SK-N-SH treated with all-trans-retinoic acid at 6 μM for 48 hours (cell line): ENCODE measurements around the gene TIAM1.

Experiments
- ATAC-seq: fragments of 200-7000 bp; cut with Tn5 transposase; 3 replicates; pipeline ENCODE4 v1.9.1; 2020; ENCODE audit warnings: mild to moderate bottlenecking, moderate library complexity
- ARNTL ChIP-seq: fragments of 450-650 bp; formaldehyde crosslinking; IDR thresholded peaks from 2 replicates; pipeline ENCODE4 v1.5.0; 2020; ENCODE audit warnings: low read depth, mild to moderate bottlenecking, moderate library complexity, borderline replicate concordance
- BACH2 ChIP-seq: fragments of 250-450 bp; sonication (Bioruptor Pico); IDR thresholded peaks from 2 replicates; pipeline ENCODE4 v1.9.0; 2021; ENCODE audit warnings: mild to moderate bottlenecking, borderline replicate concordance
- CSDC2 ChIP-seq: fragments of 250-450 bp; sonication (Bioruptor Pico); IDR thresholded peaks from 2 replicates; pipeline ENCODE4 v1.5.0; 2020; ENCODE audit warnings: mild to moderate bottlenecking, moderate library complexity
- CSRNP3 ChIP-seq: fragments of 250-450 bp; sonication (Bioruptor Pico); IDR thresholded peaks from 2 replicates; pipeline ENCODE4 v1.5.1; 2021; ENCODE audit warnings: mild to moderate bottlenecking, moderate library complexity
- ESRRG ChIP-seq: fragments of 250-450 bp; sonication (Bioruptor Pico); IDR thresholded peaks from 2 replicates; pipeline ENCODE4 v1.6.1; 2021; ENCODE audit warnings: mild to moderate bottlenecking
- ISL1 ChIP-seq: fragments of 250-450 bp; sonication (Bioruptor Pico); IDR thresholded peaks from 2 replicates; pipeline ENCODE4 v2.1.2; 2022; ENCODE audit warnings: mild to moderate bottlenecking, moderate library complexity
- OSR1 ChIP-seq: fragments of 250-450 bp; sonication (Bioruptor Pico); IDR thresholded peaks from 2 replicates; pipeline ENCODE4 v1.8.0; 2022; ENCODE audit warnings: moderate library complexity, mild to moderate bottlenecking, inconsistent platforms
- POU6F1 ChIP-seq: fragments of 250-450 bp; sonication (Bioruptor Pico); IDR thresholded peaks from 2 replicates; pipeline ENCODE4 v1.8.0; 2021; ENCODE audit warnings: low read depth, mild to moderate bottlenecking, moderate library complexity, borderline replicate concordance
- PPARA ChIP-seq: fragments of 250-450 bp; sonication (Bioruptor Pico); IDR thresholded peaks from 2 replicates; pipeline ENCODE4 v1.5.0; 2020; ENCODE audit warnings: mild to moderate bottlenecking, borderline replicate concordance
- RARB ChIP-seq: fragments of 250-450 bp; sonication (Bioruptor Pico); IDR thresholded peaks from 2 replicates; pipeline ENCODE4 v1.8.0; 2021; ENCODE audit warnings: mild to moderate bottlenecking, moderate library complexity
- SNAI2 ChIP-seq: fragments of 250-450 bp; sonication (Bioruptor Pico); IDR thresholded peaks from 2 replicates; pipeline ENCODE4 v1.5.0; 2020; ENCODE audit warnings: mild to moderate bottlenecking, moderate library complexity
- TCF4 ChIP-seq: fragments of 250-450 bp; sonication (Bioruptor Pico); IDR thresholded peaks from 2 replicates; pipeline ENCODE4 v1.8.0; 2021; ENCODE audit warnings: mild to moderate bottlenecking, moderate library complexity, borderline replicate concordance
- TOX ChIP-seq: fragments of 250-450 bp; sonication (Bioruptor Pico); IDR thresholded peaks from 2 replicates; pipeline ENCODE4 v1.8.0; 2021; ENCODE audit warnings: mild to moderate bottlenecking, moderate library complexity, borderline replicate concordance
- ZC3H10 ChIP-seq: fragments of 250-450 bp; sonication (Bioruptor Pico); IDR thresholded peaks from 2 replicates; pipeline ENCODE4 v1.5.1; 2021; ENCODE audit warnings: mild to moderate bottlenecking, moderate library complexity
- ZFP3 ChIP-seq: fragments of 250-450 bp; sonication (Bioruptor Pico); IDR thresholded peaks from 2 replicates; pipeline ENCODE4 v1.5.0; 2020; ENCODE audit warnings: mild to moderate bottlenecking, moderate library complexity
- ZFP30 ChIP-seq: fragments of 450-650 bp; formaldehyde crosslinking; IDR thresholded peaks from 2 replicates; pipeline ENCODE4 v1.5.0; 2022; ENCODE audit warnings: mild to moderate bottlenecking, moderate library complexity
- ZNF565 ChIP-seq: fragments of 450-650 bp; formaldehyde crosslinking; conservative IDR thresholded peaks from 2 replicates; pipeline ENCODE4 v1.5.0; 2020; ENCODE audit warnings: low read depth, mild to moderate bottlenecking, moderate library complexity
- ZNF8 ChIP-seq: fragments of 450-650 bp; formaldehyde crosslinking; IDR thresholded peaks from 2 replicates; pipeline ENCODE4 v1.5.0; 2020; ENCODE audit warnings: mild to moderate bottlenecking, moderate library complexity
- TF ChIP-seq, protein P1 (sequence below): fragments of 250-450 bp; sonication (Bioruptor Pico); IDR thresholded peaks from 2 replicates; pipeline ENCODE4 v1.5.1; 2020; ENCODE audit warnings: low read depth, mild to moderate bottlenecking, moderate library complexity
- TF ChIP-seq, protein P2 (sequence below): fragments of 250-450 bp; sonication (Bioruptor Pico); IDR thresholded peaks from 2 replicates; pipeline ENCODE4 v1.5.0; 2020; ENCODE audit warnings: mild to moderate bottlenecking, moderate library complexity
- TF ChIP-seq, protein P3 (sequence below): fragments of 250-450 bp; sonication (Bioruptor Pico); IDR thresholded peaks from 2 replicates; pipeline ENCODE4 v1.8.0; 2020; ENCODE audit warnings: mild to moderate bottlenecking, moderate library complexity, borderline replicate concordance

Gene TIAM1

GRCh38 chr21:31185663-31186062 is 158.4 kb downstream of the TIAM1 start:
- TF ChIP-seq CSDC2 (CRISPR knock-in tag): no peak
- no peak for TF ChIP-seq RARB (CRISPR knock-in tag)
- TF ChIP-seq ARNTL: no peak
- no peak for TF ChIP-seq TCF4 (CRISPR knock-in tag)
- ATAC-seq: no peak

- TF ChIP-seq ZFP3 (no peak), PPARA (CRISPR knock-in tag) (no peak), CSRNP3 (CRISPR knock-in tag) (no peak), SNAI2 (no peak), TOX (no peak), ZNF8 (no peak), ZFP30 (no peak), ISL1 (CRISPR knock-in tag) (no peak), OSR1 (no peak), POU6F1 (CRISPR knock-in tag) (no peak), CSDC2 (CRISPR knock-in tag) (no peak), ESRRG (CRISPR knock-in tag) (no peak)
- TF ChIP-seq, protein P1, sequence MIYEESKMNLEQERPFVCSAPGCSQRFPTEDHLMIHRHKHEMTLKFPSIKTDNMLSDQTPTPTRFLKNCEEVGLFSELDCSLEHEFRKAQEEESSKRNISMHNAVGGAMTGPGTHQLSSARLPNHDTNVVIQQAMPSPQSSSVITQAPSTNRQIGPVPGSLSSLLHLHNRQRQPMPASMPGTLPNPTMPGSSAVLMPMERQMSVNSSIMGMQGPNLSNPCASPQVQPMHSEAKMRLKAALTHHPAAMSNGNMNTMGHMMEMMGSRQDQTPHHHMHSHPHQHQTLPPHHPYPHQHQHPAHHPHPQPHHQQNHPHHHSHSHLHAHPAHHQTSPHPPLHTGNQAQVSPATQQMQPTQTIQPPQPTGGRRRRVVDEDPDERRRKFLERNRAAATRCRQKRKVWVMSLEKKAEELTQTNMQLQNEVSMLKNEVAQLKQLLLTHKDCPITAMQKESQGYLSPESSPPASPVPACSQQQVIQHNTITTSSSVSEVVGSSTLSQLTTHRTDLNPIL (CRISPR knock-in tag): no peak
Measured at GRCh38 chr21:31184876-31185275, 159.2 kb downstream of the TIAM1 start.

GRCh38 chr21:31184459-31184858 is 159.6 kb downstream of the TIAM1 start:
- ATAC-seq: no peak
- TF ChIP-seq, protein P1 (CRISPR knock-in tag): no peak
- TF ChIP-seq ESRRG (CRISPR knock-in tag) (no peak), TOX (no peak), ZFP30 (no peak), ZC3H10 (CRISPR knock-in tag) (no peak), ZNF8 (no peak), CSDC2 (CRISPR knock-in tag) (no peak), CSRNP3 (CRISPR knock-in tag) (no peak), ZNF565 (CRISPR knock-in tag) (no peak), ISL1 (CRISPR knock-in tag) (no peak), POU6F1 (CRISPR knock-in tag) (no peak), PPARA (CRISPR knock-in tag) (no peak), BACH2 (CRISPR knock-in tag) (no peak), TCF4 (CRISPR knock-in tag) (no peak), SNAI2 (no peak), ARNTL (no peak), RARB (CRISPR knock-in tag) (no peak)
- TF ChIP-seq, protein P2, sequence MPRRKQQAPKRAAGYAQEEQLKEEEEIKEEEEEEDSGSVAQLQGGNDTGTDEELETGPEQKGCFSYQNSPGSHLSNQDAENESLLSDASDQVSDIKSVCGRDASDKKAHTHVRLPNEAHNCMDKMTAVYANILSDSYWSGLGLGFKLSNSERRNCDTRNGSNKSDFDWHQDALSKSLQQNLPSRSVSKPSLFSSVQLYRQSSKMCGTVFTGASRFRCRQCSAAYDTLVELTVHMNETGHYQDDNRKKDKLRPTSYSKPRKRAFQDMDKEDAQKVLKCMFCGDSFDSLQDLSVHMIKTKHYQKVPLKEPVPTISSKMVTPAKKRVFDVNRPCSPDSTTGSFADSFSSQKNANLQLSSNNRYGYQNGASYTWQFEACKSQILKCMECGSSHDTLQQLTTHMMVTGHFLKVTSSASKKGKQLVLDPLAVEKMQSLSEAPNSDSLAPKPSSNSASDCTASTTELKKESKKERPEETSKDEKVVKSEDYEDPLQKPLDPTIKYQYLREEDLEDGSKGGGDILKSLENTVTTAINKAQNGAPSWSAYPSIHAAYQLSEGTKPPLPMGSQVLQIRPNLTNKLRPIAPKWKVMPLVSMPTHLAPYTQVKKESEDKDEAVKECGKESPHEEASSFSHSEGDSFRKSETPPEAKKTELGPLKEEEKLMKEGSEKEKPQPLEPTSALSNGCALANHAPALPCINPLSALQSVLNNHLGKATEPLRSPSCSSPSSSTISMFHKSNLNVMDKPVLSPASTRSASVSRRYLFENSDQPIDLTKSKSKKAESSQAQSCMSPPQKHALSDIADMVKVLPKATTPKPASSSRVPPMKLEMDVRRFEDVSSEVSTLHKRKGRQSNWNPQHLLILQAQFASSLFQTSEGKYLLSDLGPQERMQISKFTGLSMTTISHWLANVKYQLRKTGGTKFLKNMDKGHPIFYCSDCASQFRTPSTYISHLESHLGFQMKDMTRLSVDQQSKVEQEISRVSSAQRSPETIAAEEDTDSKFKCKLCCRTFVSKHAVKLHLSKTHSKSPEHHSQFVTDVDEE (CRISPR knock-in tag): no peak
- TF ChIP-seq, protein P3, sequence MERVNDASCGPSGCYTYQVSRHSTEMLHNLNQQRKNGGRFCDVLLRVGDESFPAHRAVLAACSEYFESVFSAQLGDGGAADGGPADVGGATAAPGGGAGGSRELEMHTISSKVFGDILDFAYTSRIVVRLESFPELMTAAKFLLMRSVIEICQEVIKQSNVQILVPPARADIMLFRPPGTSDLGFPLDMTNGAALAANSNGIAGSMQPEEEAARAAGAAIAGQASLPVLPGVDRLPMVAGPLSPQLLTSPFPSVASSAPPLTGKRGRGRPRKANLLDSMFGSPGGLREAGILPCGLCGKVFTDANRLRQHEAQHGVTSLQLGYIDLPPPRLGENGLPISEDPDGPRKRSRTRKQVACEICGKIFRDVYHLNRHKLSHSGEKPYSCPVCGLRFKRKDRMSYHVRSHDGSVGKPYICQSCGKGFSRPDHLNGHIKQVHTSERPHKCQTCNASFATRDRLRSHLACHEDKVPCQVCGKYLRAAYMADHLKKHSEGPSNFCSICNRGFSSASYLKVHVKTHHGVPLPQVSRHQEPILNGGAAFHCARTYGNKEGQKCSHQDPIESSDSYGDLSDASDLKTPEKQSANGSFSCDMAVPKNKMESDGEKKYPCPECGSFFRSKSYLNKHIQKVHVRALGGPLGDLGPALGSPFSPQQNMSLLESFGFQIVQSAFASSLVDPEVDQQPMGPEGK (CRISPR knock-in tag): no peak

More at GRCh38 chr21:31184876-31185275, 159.2 kb downstream of the TIAM1 start:
- no peak for ATAC-seq
